AG04450 (cell line): Measurements from ENCODE around the gene KRT86. TPM values are rescaled to one million over a fixed set of nuclear protein-coding genes. Genes with fewer than 3 reads are reported as not detected.
A peak's percentile ranks its signal among the peaks of the same experiment; 100 is the strongest.
"Not testable (repeated sequence)": the region's sequence is repeated elsewhere in the genome, so short reads cannot be mapped to it uniquely, and the experiment has no call there.

Source experiments
- CTCF ChIA-PET: fragments of 300-600, 350-600 bp; formaldehyde crosslinking; extraction: SDS; loops from one replicate; lab custom pipeline; 2022; ENCODE audit warnings: antibody characterized with exemption, inconsistent platforms; lab: Charles Lee
- POLR2A ChIA-PET: fragments of 350-600 bp; formaldehyde crosslinking; extraction: SDS; loops from one replicate; lab custom pipeline; 2021; ENCODE audit warnings: antibody characterized with exemption, inconsistent platforms; lab: Yijun Ruan, JAX
- DNase-seq: peaks from one replicate; pipeline ENCODE4 v3.0.0-alpha.2; 2011; ENCODE audit warnings: low read depth, low spot score
- H3K27ac ChIP-seq: one replicate; pipeline ENCODE4 v1.5.1; 2012; ENCODE audit warnings: low read depth, low read length, control low read depth
- H3K27me3 ChIP-seq: one replicate; pipeline ENCODE4 v1.6.0; 2012; ENCODE audit warnings: low read length; ENCODE audit not compliant: control insufficient read depth, insufficient read depth
- H3K4me3 ChIP-seq: 2 replicates; pipeline ENCODE4 v1.5.1; 2011; ENCODE audit warnings: mild to moderate bottlenecking, low read depth, low read length, control low read depth
- H3K9me3 ChIP-seq: 2 replicates; pipeline ENCODE4 v1.5.1; 2012; ENCODE audit warnings: low read length; ENCODE audit not compliant: control insufficient read depth, insufficient read depth
- polyA plus RNA-seq: library from polyadenylated mRNA; depleted of rRNA; stranded (reverse); fragments of >200 nt; gene quantifications from 2 replicates; pipeline ENCODE4 v1.2.3, GENCODE V29; 2011
- TF ChIP-seq, protein P1 (sequence below): IDR thresholded peaks from 2 replicates; pipeline ENCODE4 v1.5.1; 2011; ENCODE audit warnings: low read depth, low read length, control low read depth, inconsistent platforms

Gene KRT86
- polyA plus RNA-seq, 1 experiment: 0.04 TPM

DNA sequence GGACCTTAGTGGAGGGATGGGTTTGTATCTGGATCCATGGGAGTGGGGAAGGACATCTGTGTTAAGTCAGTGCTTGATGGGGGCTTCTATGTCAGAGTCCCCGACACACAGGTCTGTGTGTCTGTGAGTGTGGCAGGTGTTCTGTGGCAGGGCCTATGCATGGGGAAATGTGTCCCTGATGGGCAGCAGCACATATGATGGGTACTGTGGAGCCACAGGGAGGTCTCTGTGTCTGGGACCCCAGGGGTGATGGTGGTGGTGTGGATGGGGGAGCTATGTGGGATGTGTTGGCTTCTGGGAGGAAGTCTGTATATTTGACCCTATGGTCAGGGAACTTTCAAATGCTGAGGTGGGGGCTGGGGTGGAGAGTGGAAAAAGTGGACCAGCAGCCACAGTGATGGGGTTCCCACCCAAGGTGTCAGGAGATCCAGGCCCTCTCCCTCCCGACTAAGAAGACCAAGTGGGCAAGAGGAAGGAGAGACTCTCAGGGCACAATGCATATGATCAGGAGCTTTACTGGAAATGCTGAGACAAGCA, 24.9 kb upstream of the KRT86 start:
- CTCF ChIA-PET: no interaction called here
- POLR2A ChIA-PET: no interaction called here
- Histone ChIP-seq H3K27me3 (peaks cover 16% of the 10 kb centered on the region), H3K9me3 (no peaks in the 10 kb centered on the region; the same call in 1 of the 2 replicates), H3K27ac (no peak overlapping the region), H3K4me3 (no peak overlapping the region)
- TF ChIP-seq, protein P1, sequence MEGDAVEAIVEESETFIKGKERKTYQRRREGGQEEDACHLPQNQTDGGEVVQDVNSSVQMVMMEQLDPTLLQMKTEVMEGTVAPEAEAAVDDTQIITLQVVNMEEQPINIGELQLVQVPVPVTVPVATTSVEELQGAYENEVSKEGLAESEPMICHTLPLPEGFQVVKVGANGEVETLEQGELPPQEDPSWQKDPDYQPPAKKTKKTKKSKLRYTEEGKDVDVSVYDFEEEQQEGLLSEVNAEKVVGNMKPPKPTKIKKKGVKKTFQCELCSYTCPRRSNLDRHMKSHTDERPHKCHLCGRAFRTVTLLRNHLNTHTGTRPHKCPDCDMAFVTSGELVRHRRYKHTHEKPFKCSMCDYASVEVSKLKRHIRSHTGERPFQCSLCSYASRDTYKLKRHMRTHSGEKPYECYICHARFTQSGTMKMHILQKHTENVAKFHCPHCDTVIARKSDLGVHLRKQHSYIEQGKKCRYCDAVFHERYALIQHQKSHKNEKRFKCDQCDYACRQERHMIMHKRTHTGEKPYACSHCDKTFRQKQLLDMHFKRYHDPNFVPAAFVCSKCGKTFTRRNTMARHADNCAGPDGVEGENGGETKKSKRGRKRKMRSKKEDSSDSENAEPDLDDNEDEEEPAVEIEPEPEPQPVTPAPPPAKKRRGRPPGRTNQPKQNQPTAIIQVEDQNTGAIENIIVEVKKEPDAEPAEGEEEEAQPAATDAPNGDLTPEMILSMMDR: no peak
- DNase-seq: no peak

DNA sequence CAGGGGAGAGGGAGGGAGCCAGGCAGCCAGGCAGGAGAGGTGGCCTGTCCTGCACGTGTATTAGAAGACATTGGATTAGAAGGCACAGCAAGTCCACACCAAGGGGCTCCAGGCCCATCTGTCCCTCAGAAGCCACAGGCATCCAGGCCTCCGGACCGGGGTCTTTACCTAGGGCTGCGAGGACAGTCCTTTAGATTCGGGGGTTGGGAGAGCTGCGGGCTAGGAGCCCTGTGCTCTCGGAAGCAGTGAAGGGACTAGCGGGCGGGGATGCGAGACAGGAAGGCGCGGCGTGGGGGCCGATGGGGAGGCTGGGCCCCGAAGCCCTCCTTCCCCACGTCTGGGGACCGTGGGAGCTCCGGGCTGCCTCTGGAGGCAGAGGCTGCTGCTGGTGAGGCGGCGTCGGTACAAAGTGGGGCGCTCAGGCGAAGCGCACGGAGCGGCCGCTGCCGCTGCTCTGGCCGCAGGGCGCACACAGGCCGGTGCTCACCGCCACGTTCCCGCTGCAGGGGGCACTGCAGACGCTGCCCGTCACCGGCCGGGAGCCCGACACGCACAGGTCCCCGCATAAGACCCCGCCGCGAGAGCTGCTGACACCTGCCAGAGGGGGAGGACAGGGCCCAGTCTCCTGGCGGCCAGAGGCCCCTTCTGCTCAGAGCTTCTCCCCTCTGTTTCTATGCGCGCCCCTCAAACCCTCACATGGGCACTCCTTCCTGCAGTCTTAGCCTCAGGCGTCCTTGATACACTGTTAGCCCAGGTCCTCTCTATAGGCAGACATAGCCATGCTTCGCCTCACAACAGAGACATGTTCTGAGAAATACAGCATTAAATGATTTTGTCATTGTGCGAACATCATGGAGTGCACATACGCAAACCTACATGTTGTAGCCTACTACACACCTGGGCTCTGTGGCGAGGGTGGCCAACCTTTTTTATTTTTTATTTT, 24.1 kb upstream of the KRT86 start:
- DNase-seq: no peak
- H3K9me3 ChIP-seq: no peaks in the 10 kb centered on the region; the same call in 1 of the 2 replicates
- ChIA-PET POLR2A (no interaction called here), CTCF (interaction anchor here (1.2 to 2.4 kb wide), 2 partner anchors 29 to 94 kb away, joined by 3 to 15 read pairs; no protein-coding TSS in a partner anchor)
- no peak overlapping the region for H3K4me3 ChIP-seq
- TF ChIP-seq, protein P1: no peak
- H3K27ac ChIP-seq: no peak overlapping the region
- H3K27me3 ChIP-seq: peaks cover 23% of the 10 kb centered on the region

DNA sequence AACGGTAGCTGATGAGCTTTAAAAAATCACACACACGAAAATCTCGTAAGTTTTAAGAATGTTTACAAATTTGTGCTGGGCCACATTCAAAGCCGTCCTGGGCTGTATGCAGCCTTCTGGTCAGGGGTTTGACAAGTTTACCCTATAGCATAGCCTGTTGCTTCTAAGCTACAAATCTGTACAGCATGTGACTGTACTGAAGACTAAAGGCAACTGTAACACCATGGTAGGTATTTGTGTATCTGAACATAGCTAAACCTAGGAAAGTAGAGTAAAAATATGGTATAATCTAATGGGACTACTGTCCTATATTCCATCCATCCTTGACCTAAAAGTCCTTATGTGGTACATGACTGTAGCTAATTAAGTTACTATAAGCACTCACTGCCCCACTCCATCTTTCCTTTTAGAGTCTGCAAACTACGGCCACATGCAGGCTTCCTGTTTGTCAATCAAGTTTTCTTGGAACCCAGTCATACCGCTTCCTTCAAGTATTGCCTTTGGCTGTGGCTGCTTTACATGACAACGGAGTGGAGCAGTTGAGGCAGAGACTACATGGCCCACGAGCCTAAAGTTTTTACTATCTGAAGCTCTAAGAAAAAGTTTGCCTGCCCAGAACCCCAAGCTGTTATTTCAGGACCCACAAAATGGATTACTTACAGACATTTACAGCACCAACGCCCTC, 22.9 kb upstream of the KRT86 start:
- peaks cover 34% of the 10 kb centered on the region for H3K27me3 ChIP-seq
- H3K9me3 ChIP-seq: no peaks in the 10 kb centered on the region; the same call in 1 of the 2 replicates
- no peak overlapping the region for H3K4me3 ChIP-seq
- CTCF ChIA-PET: interaction anchor here (0.9 to 2.4 kb wide), 4 partner anchors 14 to 95 kb away, joined by 3 to 15 read pairs (median 4); no protein-coding TSS in a partner anchor
- TF ChIP-seq, protein P1: no peak
- DNase-seq: no peak
- POLR2A ChIA-PET: no interaction called here
- H3K27ac ChIP-seq: no peak overlapping the region

DNA sequence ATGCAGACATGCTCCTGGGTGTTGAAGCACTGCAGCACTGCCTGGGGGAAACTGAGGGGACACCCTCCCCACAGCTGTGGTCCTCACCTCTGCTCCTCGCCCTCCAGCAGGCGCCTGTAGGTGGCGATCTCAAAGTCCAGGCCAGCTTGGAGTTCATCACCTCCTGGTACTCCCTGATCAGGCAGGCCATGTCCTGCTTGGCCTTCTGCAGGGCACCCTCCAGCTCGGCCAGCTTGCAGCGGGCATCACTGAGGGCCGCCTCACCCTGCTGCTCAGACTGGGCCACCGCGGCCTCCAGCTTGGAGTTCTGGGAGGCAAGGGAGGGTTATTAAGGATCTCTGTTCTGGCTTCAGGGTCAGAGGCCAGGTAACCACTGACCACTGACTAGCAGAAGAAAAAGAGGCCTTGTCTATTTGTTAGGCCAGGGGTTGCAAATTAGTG, 22.2 kb upstream of the KRT86 start:
- H3K27me3 ChIP-seq: peaks cover 39% of the 10 kb centered on the region
- H3K27ac ChIP-seq, DNase-seq, H3K9me3 ChIP-seq, H3K4me3 ChIP-seq, POLR2A ChIA-PET: not testable (repeated sequence)
- TF ChIP-seq, protein P1: peak; percentile 16; the same call in 1 of the 2 replicates
- CTCF ChIA-PET: interaction anchor here (1.3 to 2.4 kb wide), 2 partner anchors 14 to 27 kb away, joined by 5 to 15 read pairs; no protein-coding TSS in a partner anchor
